Nephron progenitor cell (in vitro differentiated cells): Measurements from ENCODE around the gene MYH6.

Source experiments
- DNase-seq: peaks from one replicate; pipeline ENCODE4 v3.0.0; 2021
- H3K27ac Mint-ChIP-seq: 2 replicates; pipeline ENCODE4 v1.8.0; 2021; ENCODE audit warnings: mild to moderate bottlenecking, moderate library complexity, mixed read lengths
- H3K27me3 Mint-ChIP-seq: 2 replicates; pipeline ENCODE4 v1.8.0; 2021; ENCODE audit warnings: mild to moderate bottlenecking, low read depth, mixed read lengths; ENCODE audit not compliant: poor library complexity
- H3K36me3 Mint-ChIP-seq: 2 replicates; pipeline ENCODE4 v1.8.0; 2021; ENCODE audit warnings: low read depth, mixed read lengths
- H3K4me1 Mint-ChIP-seq: 2 replicates; pipeline ENCODE4 v1.8.0; 2021; ENCODE audit warnings: mixed read lengths
- H3K4me3 Mint-ChIP-seq: 2 replicates; pipeline ENCODE4 v1.8.0; 2021; ENCODE audit warnings: mild to moderate bottlenecking, moderate library complexity, mixed read lengths
- H3K9me3 Mint-ChIP-seq: 2 replicates; pipeline ENCODE4 v1.8.0; 2021; ENCODE audit warnings: mild to moderate bottlenecking, moderate library complexity, mixed read lengths
- TF ChIP-seq, protein P1 (sequence below): fragments of 200-600 bp; sonication (generic); IDR thresholded peaks from 2 replicates; pipeline ENCODE4 v1.5.0; 2021; ENCODE audit warnings: antibody characterized with exemption

The MYH6 gene

DNA sequence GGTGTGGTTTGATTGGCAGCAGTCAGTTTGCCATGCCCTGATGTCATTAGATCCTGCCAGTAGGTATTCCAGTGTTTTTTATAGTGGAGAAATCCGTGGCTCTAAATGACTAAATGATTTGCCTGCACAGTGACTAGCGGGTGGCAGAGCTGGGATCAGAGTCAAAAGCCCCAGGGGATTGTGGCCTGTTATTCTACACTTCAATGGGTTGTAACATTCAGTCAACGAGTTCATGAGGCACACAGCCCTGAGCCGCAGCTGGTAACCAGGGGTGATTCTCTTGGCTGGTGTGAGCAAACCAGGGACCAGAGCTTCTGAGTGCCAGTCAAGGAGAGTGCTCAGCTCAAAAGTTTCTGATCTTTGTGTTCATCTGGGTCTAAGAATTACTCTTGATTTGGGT, 1.8 kb downstream of the MYH6 start:
- Mint-ChIP-seq H3K4me1 (peaks cover 61% of the 10 kb centered on the region), H3K4me3 (no peak overlapping the region), H3K27me3 (peaks cover 28% of the 10 kb centered on the region), H3K9me3 (no peaks in the 10 kb centered on the region), H3K36me3 (no peaks in the 10 kb centered on the region), H3K27ac (no peak overlapping the region)
- TF ChIP-seq, protein P1, sequence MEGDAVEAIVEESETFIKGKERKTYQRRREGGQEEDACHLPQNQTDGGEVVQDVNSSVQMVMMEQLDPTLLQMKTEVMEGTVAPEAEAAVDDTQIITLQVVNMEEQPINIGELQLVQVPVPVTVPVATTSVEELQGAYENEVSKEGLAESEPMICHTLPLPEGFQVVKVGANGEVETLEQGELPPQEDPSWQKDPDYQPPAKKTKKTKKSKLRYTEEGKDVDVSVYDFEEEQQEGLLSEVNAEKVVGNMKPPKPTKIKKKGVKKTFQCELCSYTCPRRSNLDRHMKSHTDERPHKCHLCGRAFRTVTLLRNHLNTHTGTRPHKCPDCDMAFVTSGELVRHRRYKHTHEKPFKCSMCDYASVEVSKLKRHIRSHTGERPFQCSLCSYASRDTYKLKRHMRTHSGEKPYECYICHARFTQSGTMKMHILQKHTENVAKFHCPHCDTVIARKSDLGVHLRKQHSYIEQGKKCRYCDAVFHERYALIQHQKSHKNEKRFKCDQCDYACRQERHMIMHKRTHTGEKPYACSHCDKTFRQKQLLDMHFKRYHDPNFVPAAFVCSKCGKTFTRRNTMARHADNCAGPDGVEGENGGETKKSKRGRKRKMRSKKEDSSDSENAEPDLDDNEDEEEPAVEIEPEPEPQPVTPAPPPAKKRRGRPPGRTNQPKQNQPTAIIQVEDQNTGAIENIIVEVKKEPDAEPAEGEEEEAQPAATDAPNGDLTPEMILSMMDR: no peak
- DNase-seq: no peak

DNA sequence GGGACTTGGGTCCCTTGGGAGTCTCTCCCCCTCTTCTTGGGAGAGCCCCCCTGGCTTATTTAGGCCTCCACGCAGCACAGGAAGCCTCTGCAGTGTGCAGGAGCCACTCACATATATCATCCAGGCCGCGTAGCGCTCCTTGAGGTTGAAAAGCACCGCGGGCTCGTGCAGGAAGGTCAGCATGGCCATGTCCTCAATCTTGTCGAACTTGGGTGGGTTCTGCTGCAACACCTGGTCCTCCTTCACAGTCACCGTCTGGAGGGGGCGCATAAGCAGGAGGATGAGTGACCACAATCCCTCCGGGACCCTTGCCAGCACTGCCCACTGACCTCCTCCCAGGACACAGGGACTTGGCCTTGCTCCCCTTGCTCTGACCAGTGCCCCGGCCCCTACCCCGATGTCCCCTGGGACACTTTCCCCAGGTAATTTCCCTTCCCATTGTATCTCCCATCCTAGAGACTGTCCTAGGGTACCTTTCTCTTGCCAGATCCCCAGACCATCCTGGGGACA, 2.5 kb downstream of the MYH6 start:
- no peaks in the 10 kb centered on the region for H3K9me3 Mint-ChIP-seq
- peaks cover 28% of the 10 kb centered on the region for H3K27me3 Mint-ChIP-seq
- no peak overlapping the region for H3K4me3 Mint-ChIP-seq
- no peaks in the 10 kb centered on the region for H3K36me3 Mint-ChIP-seq
- no peak overlapping the region for H3K27ac Mint-ChIP-seq
- no peak for DNase-seq
- H3K4me1 Mint-ChIP-seq: peaks cover 56% of the 10 kb centered on the region
- TF ChIP-seq, protein P1: no peak

DNA sequence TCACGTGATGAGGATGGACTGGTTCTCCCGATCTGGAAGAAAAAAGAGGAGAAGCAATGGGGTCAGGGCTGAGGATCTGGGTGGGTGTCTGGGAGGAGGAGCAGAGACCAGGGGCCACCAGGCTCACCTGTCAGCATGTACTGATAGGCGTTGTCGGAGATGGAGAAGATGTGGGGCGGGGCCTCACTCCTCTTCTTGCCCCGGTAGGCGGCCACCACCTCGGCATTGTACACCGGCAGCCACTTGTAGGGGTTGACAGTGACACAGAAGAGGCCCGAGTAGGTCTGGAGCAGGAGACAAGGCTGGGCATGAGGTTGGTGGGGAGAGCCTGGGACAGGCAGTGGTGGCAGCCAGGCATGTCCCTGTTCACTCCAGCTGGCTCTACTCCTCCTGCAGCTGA, 3.0 kb downstream of the MYH6 start:
- Mint-ChIP-seq H3K4me3 (no peak overlapping the region), H3K27ac (no peak overlapping the region), H3K36me3 (no peaks in the 10 kb centered on the region), H3K4me1 (peaks cover 53% of the 10 kb centered on the region), H3K27me3 (peaks cover 28% of the 10 kb centered on the region), H3K9me3 (no peaks in the 10 kb centered on the region)
- TF ChIP-seq, protein P1: no peak
- no peak for DNase-seq

DNA sequence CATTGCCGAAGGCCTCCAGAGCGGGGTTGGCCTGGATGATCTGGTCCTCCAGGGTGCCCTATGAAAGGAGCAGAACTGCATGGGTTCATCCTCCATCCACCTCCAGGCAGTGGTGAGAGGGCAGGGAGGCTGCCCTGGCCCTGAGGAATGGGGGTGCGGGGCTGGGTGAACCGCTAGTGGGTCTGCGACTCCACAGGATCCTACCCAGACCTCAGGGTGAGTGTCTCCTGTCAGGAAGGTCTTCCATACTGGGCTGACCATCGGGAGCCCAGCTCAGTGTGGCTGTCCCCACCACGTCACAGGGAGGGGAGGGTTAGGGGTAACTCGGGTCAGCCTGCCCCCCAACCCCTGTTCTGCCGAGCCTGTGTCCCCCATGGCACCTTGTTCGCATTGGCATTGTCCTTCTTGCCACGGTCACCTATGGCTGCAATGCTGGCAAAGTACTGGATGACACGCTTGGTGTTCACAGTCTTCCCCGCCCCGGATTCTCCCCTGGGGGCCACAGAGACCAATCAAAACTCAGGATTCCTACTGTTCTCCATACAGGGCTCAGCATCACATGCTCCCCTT, 3.7 kb downstream of the MYH6 start:
- Mint-ChIP-seq H3K27ac (no peak overlapping the region), H3K27me3 (peaks cover 28% of the 10 kb centered on the region), H3K4me3 (no peak overlapping the region), H3K4me1 (peaks cover 58% of the 10 kb centered on the region), H3K36me3 (no peaks in the 10 kb centered on the region), H3K9me3 (no peaks in the 10 kb centered on the region)
- TF ChIP-seq, protein P1: no peak
- DNase-seq: no peak

DNA sequence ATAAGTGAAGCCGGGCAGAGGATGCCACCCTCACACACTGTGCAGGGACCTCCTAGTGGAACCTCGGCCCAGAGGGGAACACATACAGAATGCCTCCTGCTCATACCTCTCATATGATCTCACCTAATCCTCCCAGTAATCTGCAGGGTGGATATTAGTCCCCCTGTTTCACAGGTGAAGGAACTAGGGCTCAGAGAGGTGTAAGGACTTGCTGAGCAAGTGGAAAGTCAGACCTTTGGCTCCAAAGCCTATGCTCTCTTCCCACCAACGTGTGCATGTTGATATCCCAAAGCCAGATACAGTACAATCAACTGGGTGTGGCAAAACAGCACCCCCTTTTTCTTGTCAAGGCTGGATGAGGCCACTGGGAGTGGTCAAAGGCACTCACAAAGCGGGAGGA, 4.2 kb downstream of the MYH6 start:
- H3K4me1 Mint-ChIP-seq: peaks cover 61% of the 10 kb centered on the region
- DNase-seq: no peak
- H3K27me3 Mint-ChIP-seq: peaks cover 28% of the 10 kb centered on the region
- no peaks in the 10 kb centered on the region for H3K9me3 Mint-ChIP-seq
- no peak overlapping the region for H3K4me3 Mint-ChIP-seq
- peak overlapping the region; percentile 43 for H3K27ac Mint-ChIP-seq
- no peaks in the 10 kb centered on the region for H3K36me3 Mint-ChIP-seq
- TF ChIP-seq, protein P1: no peak

DNA sequence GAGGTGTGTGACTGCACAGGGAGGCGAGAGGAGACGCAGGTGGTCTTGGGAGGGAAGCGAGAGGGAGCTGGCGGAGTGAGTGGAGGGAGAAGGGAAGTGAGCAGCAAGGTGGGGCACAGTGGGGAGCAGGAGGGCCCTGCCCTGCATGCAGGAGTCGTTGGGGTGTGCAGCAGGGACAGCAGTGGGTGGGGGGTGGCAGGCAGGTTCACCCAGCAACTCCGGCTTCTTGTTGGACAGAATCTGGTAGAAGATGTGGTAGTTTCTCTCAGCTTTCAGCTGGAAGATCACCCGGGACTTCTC, 5.0 kb downstream of the MYH6 start:
- peaks cover 31% of the 10 kb centered on the region for H3K27me3 Mint-ChIP-seq
- peak overlapping the region; percentile 79 for H3K27ac Mint-ChIP-seq
- no peak overlapping the region for H3K4me3 Mint-ChIP-seq
- no peaks in the 10 kb centered on the region for H3K9me3 Mint-ChIP-seq
- H3K36me3 Mint-ChIP-seq: no peaks in the 10 kb centered on the region
- DNase-seq: no peak
- peaks cover 55% of the 10 kb centered on the region for H3K4me1 Mint-ChIP-seq
- TF ChIP-seq, protein P1: no peak
